Lung microvascular endothelial cell (primary cell): ENCODE measurements around the gene ADNP. TPM values are rescaled to one million over a fixed set of nuclear protein-coding genes. Genes with fewer than 3 reads are reported as not detected.
"Not testable (repeated sequence)": the region's sequence is repeated elsewhere in the genome, so short reads cannot be mapped to it uniquely, and the experiment has no call there.

Experiments used
- DNase-seq, 2 donors: peaks; one replicate each; pipeline versions ENCODE4 v3.0.0 to v3.0.0-alpha.2; 2010; ENCODE audit warnings: low read depth in 2 of 2
- total RNA-seq: library from RNA; depleted of rRNA; stranded (reverse); fragments of >200 nt; gene quantifications from 2 replicates; pipeline ENCODE4 v1.2.1, GENCODE V29; 2014

ADNP gene
- total RNA-seq, 1 donor from 2014 or later, result 24.8 TPM

DNA sequence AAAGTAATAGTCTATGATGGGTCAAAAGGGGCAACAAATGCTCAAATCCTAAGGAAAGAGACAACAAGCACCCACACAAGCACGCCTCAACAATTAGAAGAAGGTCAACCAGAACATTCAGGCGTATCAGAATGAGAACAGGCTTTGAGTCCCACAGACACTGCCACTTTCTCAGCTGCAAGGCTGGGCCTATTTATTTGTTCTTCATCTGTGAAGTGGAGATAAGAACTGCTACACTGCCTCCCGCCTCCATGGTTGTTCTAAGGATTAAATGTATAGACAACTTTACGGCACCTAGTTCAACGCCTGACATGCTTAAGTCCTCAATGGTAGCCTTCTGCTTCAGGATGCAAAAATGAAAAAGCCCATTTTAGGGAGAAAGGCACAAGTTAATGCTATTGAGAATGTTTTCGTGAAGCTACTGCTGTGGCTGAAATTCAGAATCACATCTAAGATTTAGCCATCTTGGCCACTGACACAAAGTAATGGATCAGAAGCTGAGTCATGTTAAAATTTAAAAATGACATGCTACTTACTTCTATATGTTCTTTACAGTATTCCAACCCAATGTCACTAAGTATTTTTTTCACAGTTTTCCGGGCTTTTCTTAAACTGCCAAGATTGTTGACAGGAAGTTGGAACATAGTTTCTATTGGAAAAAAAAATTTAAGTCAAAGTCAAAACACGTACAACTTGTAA is 27.7 kb downstream of the ADNP start:
- DNase-seq, result no peak

- no peak for DNase-seq
These were observed 29.9 kb downstream of the ADNP start for GRCh38 chr20:50901301-50901700.

GRCh38 chr20:50900261-50900660 is 31.0 kb downstream of the ADNP start:
- DNase-seq, result no peak

DNA sequence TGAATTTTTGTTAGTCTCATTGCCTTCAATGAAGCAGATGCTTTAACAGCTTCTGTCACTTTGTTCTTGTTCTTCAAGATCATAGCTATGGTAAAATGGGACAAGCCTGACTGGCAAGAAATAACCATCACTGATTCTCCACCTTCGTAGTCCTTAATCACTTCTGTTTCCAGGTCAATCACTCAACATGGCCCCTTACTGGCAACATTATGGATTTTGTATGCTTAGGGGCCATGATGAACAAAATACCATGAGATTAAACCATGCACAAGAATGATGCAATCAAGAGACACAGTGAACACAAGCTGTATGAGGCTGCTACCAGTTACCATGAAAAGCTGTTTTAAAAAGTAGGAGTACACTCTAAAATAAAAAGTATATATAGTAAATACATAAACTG is 32.8 kb downstream of the ADNP start:
- no peak for DNase-seq

DNA sequence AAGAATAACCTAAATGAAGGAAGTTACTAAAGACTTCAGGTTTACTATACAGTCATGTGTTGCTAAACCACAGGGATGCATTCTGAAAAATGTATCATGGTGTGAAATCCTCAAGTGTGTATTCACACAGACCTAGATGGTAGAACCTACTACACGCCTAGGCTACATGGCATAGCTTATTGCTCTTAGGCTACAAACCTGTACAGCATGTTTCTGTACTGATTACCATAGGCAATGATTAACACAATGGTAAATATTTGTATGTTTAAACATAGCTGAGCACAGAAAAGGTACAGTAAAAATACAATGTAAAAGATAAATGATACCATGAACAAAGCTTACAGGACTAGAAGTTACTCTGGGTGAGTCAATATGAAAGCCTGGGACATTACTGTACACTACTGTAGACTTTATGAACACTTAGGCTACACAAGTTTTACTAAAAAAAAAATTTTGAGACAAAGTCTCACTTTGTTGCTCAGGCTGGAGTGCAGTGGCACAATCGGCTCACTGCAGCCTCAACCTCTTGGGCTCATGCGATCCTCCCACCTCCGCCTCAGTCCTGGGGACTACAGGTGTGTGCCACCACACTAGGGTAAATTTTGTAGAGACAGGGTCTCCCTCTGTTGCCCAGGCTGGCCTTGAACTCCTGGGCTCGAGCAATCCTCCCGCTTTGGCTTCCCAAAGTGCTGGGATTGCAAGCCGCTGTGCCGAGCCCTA is 36.0 kb downstream of the ADNP start:
- DNase-seq, result no peak

DNA sequence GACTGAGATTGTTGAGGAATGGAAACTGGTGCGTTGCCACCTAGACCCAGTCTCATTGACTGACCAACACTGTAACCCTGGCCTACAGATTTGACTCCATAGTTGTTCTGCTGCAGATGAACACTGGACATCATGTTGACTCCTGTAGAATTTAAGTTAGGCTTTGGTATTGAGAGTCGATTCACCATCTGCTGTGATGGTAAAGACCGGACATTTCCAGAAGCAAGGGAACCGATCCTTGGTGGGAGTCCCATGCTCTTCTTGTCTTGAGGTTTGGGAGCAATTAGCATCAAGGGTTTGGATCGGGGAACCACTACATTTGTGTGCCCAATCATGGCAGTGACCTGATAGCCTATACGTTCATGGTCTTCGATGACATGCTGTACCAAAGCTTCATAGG is 37.6 kb downstream of the ADNP start:
- DNase-seq, result no peak

GRCh38 chr20:50892394-50892793 is 38.8 kb downstream of the ADNP start:
- no peak for DNase-seq

DNA sequence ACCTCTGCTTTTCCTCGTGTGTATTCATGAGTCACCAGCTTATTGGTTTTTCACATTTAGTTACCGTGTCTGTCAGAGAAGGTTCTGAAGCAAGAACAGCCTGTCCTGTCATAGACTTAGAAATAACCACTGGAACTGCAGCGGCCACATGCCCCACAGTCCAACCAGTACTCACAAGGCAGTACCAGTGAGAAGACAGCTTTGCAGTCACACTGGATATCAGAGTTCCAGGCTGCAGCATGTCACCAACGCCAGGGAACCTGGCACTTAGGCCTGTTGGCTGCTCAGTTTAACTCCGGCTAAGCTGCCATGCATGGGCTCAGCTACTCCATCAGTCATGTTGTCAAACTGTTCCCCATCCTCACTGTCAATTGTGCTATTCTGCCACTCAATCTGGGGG is 40.1 kb downstream of the ADNP start:
- no peak for DNase-seq

DNA sequence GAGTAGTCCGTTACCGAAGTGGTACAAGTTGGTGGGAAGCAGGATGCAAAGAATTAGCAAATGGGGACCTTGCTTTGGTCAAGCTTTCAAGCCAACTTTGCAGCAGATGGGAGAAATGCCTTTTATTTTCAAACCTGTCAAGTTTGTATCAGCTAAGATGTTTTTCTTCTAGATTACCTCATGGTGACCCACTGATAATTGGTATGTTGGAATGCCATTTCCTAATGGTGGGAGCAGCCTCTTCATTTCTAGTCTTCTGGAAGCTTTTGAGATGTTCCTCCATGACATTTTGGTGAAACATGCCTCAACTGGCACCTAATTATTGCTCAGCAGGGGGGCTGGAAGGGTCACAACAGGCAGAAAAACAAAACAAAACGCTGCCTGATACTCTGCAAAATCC is 43.7 kb downstream of the ADNP start:
- DNase-seq, result no peak

- no peak for DNase-seq
These were observed 45.0 kb downstream of the ADNP start for GRCh38 chr20:50886184-50886790.

DNA sequence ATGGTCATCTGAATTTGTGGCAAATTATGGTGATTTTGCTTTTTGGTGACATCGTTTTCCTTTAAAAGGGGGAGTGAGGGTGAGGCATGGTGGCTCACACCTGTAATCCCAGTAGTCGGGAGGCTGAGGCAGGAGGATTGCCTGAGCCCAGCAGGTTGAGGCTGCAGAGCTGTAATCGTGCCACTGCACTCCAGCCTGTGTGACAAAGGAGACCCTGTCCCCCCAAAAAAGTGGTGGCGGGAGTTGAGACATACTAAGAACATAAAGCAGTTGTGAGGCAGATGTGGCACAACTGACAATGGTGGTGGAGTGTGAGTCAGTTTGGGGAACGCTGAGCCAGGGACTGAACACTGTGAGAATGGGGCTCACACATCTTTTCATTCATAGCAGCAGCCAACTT is 45.5 kb downstream of the ADNP start:
- DNase-seq, result no peak

GRCh38 chr20:50885068-50885467 is 46.2 kb downstream of the ADNP start:
- no peak for DNase-seq

- DNase-seq, result no peak
These were observed 47.4 kb downstream of the ADNP start for GRCh38 chr20:50883856-50884255.

DNA sequence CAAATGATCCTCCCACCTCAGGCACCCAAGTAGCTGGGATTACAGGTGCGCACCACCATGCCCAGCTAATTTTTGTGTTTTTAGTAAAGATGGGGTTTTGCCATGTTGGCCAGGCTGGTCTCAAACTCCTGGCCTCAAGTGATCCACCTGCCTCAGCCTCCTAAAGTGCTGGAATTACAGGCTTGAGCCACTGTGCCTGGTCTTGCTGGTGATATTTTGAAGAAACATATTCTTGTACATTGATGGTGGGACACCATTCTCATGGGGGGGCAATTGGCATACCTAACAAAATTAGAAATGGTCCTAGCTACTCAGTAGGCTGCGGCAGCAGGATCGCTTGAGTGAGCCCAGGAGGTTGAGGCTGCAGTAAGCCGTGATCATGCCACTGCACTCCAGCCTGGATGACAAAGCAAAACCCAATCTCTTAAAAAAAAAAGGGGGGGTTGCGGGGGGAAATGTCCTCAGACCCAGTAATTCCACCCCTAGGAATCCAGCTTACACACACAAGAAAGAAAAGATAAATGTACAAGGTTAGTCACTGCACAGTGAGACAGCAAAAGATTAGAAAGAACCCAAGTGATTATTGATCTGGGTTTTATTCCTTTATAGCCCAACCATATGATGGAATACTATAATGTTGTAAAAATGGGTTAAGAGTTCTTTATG is 49.3 kb downstream of the ADNP start:
- not testable (repeated sequence) for DNase-seq

DNA sequence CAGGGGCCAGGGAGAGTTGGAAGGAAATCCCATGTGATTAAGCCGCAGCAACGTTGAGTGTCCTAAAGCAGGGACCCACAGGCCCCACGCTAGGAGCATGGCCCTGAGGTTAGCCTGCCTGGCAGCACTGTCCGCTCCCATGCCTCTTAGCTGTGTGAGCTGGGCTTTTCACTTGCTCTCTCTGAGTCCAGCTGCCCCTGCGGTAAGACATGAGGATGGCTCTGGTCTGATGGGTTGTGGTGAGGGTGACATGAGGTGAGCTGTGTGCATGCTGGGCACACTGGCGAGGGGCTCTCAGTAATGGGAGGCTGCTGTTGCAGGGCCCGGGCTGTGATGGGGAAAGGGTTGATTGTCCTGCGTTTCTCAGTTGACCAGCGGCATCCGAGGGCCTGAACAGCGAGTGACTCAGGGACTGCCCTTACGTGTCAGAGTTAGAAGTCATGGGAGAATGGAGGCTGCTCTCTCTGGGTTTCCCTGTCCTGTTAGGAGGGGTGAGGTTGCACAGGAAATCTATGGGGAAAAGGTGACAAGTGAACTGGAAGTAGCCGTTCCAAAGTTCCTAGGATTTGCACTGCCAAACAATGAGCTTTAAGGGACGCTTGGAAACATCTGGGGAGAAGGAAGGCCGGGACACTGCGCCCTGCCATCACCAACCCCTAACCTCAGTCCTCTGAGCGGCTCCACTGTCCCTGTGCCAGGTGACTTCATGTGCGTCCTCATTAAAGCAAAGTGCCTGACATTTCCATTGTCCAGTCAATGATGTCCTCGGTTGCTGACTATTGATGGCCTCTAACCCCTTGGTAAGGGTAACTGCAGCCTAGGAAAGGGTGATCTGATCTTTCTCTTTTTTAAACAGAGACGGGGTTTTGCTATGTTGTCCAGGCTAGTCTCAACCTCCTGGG is 51.3 kb downstream of the ADNP start:
- no peak for DNase-seq

DNA sequence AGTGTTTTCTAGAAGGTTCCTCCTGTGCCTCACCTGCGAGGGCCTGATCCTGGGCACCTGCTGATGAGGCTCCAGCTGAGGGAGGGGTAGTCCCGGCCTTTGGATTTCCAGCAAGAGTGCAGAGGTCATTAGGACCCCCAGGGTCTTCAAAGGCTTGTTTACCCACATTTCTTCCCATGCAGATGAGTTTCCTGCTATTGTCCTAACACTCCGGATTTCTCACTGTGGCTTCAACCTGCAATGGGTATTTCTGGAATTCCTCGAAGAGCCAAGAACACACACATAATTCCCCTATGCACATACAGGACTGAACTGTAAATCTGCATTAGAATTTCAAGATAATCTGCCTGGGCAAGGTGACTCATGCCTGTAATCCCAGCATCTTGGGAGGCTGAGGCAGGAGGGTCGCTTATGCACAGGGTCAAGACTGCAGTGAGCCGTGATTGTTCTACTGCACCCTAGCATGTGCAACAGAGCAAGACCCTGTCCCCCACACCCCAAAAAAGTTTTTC is 53.9 kb downstream of the ADNP start:
- no peak for DNase-seq

- no peak for DNase-seq
These were observed 54.4 kb downstream of the ADNP start for GRCh38 chr20:50876816-50877215.

DNA sequence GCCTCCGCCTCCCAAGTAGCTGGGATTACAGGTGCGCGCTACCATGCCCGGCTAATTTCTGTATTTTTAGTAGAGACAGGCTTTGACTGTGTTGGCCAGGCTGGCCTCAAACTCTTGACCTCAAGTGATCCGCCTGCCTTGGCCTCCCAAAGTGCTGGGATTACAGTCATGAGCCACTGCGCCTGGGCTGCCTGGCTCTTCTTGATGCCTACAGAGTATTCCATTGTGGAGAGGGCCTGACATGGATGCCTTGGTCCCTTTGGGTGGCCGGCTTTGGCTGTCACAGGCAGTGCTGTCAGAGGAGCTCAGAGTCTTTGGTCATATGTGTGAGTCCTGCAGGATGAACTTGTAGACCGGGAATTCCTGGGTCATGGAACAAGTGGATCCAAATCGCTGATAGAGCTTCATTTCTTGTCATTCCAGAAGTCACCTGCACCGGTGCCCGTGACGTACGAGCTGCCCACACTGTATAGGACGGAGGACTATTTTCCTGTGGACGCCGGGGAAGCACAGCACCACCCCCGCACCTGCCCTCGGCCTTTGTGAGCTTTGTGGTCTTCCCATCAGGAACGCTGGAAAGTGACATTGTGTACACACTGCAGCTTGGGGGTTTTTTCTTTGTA is 55.1 kb downstream of the ADNP start:
- DNase-seq, result no peak

DNA sequence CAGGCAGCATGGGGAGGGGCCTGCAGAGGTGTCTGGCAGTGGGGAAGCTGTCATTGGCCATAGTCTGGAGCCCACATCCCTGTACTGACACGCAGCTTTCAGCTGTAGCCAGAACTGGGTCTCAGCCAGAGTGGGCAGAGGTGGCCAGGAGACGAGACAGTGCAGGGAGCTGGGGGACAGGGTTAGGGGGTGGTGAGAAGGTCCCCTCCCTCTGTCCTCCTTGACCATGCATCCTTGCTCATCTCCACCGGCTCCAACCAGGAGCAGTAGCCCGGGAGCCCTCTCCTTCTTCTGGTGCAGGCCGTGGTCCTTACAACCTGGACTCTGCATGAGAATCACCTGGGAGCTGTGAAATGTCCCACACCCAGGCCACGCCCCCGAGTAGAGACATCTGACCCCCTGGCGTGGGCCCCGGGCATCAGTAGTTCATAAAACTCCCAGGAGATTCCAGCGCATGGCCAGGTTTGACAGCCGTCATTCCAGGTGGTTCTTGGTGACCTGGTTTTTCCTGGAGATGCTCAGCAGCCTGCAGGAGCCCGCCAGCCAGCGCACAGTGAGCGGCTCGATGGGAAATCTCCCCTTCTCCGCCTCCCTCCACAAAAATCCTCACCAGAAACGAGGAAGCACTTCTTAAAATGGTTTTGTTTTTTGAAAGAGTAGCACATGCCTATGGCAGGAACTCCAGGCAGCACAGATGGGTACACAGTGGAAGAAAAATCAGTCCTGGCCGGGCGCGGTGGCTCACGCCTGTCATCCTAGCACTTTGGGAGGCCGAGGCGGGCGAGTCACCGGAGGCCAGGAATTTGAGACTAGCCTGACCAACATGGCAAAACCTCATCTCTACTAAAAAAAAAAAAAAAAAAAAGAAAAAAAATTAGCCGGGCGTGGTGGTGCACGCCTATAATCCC is 56.2 kb downstream of the ADNP start:
- no peak for DNase-seq
